Activated CD4-positive, alpha-beta T cell treated with anti-CD3 and anti-CD28 coated beads, Interleukin-2, Interleukin-4, amounts not matched to agents 100 ng/mL and 50 ng/mL, durations not matched to agents 16 hours and 8 hours (primary cell): Measurements from ENCODE around the gene CLOCK.
"Not testable (repeated sequence)": the region's sequence is repeated elsewhere in the genome, so short reads cannot be mapped to it uniquely, and the experiment has no call there.

Experiments used
- DNase-seq: peaks from one replicate; pipeline ENCODE4 v3.0.0-alpha.2; 2020; ENCODE audit warnings: low spot score

The CLOCK gene, protein sequence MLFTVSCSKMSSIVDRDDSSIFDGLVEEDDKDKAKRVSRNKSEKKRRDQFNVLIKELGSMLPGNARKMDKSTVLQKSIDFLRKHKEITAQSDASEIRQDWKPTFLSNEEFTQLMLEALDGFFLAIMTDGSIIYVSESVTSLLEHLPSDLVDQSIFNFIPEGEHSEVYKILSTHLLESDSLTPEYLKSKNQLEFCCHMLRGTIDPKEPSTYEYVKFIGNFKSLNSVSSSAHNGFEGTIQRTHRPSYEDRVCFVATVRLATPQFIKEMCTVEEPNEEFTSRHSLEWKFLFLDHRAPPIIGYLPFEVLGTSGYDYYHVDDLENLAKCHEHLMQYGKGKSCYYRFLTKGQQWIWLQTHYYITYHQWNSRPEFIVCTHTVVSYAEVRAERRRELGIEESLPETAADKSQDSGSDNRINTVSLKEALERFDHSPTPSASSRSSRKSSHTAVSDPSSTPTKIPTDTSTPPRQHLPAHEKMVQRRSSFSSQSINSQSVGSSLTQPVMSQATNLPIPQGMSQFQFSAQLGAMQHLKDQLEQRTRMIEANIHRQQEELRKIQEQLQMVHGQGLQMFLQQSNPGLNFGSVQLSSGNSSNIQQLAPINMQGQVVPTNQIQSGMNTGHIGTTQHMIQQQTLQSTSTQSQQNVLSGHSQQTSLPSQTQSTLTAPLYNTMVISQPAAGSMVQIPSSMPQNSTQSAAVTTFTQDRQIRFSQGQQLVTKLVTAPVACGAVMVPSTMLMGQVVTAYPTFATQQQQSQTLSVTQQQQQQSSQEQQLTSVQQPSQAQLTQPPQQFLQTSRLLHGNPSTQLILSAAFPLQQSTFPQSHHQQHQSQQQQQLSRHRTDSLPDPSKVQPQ

DNA sequence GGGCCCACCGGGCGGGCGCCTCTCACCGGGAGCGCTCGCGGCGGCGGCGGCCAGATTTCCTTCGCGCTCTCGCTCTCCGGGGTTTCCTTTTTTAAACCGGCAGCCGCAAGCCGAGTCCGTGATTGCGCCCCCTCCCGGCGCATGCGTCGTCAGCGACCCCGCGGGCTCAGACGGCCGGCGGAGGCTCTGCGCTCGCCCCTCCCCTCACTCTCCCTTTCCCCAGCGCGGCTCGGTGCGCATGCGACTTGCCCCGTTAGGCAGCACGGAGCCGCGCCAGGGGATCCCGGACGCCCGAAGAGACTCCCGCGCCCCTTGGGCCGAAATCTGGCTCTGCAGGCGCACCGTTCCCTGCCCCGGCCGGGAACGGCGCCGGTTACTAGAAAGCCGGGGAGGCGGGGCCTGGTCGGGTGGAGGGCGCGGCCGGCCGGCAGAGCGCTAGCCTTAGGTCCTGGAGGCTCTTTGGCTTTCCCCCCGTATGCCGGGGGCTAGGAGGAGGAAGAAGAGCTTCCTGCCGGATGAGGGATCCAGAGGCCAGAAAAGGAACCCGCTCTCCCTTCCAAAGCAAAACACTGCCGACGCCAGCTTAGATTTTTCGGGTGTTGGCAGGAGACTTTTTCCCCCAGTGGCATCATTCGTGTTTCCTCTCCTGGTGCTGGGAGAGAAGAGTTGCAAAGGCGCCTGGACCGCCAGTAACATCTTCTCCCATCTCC, at the start of gene CLOCK:
CLOCK (minus strand) TSS at position 154 of the 710 bp plus-strand sequence. CDS start 64,124 bp downstream, outside the sequence.
- peak; percentile 81 for DNase-seq

DNA sequence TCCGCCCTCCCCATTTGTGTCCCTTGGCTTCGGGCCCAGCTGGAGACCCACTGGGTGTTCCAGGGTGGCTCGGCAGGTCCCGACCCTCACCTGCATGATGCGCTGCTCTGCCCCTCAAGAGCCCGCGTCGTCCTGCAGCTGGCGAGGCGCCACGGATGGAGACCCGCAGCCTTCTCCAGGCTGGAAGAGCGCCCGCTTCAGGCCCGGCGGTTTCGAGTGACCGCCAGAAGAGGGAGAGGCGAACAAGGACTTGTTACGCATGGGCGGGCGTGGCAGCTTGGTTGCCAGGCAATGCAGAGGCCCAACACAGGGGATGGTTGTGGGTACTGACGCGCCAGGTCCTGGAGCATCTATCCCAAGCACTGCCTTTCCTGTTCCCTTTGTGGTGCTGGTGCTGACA, 45.3 kb upstream of the CLOCK start, which contains the start of gene PDCL2:
PDCL2 (minus strand) TSS at position 232 of the 400 bp plus-strand sequence; CDS start at position 96, 136 bp downstream.
- DNase-seq = no peak

DNA sequence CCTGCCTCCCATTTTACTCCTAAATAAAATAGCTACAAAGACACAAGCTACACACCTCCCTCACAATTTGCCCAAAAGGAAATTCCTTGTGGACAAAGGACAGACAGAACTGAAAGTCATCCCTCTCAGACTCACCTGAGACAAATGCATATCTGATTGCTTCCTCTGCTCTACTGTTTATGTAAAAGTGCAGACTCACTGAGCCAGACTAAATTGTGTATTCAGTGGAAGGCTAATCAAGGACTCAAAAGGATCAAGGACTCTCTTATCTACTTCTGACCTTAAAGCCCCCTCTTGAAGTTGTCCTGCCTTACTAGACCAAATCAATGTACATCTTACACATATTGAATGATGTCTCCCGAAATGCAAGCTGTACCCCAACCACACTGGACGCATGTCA, 41.5 kb upstream of the CLOCK start:
- DNase-seq = no peak

DNA sequence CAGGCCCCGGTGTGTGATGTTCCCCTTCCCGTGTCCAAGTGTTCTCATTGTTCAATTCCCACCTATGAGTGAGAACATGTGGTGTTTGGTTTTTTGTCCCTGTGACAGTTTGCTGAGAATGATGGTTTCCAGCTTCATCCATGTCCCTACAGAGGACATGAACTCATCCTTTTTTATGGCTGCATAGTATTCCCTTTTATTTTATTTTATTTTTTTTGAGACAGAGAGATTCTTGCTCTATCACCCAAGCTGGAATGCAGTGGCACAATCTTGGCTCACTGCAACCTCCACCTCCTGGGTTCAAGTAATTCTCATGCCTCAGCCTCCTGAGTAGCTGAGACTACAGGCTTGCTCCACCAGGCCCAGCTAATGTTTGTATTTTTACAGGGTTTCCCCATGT, 36.1 kb upstream of the CLOCK start:
- DNase-seq = not testable (repeated sequence)

DNA sequence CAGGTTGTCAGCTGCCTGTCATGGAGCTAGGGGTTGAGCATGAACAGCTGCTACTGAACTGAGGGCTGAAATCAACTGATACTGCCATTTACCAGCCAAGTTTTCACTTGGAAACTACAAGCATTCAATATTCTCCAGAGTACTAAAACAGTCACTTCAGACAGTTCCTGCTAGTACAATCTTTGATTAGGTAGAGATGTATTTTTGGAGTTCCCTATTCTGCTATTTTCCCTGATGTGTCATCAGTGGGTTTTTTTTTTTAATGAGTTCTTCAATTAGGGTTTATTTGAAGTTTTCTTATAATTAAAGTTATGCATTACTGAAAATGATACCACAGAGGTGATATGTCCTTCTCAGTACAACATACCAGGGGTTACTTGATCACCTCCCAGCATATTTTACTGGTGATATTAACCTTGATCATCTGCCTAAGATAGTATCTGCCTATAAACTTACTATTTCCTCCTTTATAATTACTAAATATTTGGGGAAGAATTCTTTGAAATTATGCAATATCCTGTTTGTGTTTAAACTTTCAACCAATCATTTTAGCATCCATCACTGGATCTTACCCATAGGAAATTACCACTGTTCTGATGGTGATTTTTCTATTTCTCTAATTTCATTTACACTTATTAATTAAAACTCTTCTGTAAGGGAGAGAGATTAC, 31.8 kb upstream of the CLOCK start:
- no peak for DNase-seq

DNA sequence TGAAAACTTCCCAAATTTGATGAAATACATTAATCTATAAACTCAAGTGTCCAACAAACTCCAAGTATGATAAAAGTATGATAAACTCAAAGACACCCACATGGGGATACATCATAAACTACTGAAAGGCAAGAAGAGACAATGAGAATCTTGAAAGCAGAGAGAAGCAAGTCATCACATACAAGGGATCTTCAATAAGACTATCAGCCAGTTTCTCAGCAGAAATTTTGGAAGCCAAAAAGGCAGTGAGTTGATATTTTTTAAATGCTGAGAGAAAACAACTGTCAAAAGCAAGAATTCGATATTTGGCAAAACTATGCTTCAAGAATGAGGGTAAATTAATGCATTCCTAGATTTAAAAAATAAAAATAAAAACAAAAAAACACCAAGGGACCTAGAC, 28.8 kb upstream of the CLOCK start:
- DNase-seq = no peak

DNA sequence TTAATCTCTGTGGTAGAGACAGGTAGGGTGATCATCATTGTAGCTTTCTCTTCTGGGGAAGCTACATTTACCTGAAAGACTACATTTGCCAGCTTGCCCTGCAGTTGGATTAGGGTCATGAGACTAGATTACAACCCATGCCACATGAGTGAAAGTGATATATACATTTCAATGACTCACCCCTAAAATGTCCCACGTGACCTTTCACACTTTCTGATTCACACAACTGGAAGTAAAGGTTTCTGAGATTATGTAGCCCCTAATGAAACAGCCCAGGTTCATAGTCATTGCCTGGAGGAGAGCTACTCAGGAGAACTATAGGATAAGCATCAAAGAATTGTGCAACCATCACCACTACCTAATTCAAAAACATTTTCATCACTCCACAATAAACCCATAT, 27.5 kb upstream of the CLOCK start:
- peak; percentile 23 for DNase-seq

DNA sequence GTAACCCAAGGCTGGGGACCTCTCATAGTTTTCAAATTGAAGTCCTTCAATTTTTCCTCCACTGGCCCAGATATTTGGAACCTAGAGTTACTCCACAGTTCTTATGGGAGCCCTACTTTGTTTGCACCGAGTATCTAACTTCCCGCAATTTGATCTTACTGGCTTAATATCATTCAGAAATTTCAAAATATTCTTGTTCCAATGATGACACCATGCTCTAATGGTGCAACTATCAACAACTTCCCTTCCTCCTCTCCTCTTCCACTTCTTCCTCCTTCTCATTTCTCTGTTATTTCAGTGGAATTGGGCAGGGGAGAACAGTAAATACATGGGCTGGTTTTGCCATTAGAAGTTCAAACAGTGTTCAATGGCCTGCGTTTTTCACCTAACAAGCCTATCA, 25.1 kb upstream of the CLOCK start:
- DNase-seq = no peak

DNA sequence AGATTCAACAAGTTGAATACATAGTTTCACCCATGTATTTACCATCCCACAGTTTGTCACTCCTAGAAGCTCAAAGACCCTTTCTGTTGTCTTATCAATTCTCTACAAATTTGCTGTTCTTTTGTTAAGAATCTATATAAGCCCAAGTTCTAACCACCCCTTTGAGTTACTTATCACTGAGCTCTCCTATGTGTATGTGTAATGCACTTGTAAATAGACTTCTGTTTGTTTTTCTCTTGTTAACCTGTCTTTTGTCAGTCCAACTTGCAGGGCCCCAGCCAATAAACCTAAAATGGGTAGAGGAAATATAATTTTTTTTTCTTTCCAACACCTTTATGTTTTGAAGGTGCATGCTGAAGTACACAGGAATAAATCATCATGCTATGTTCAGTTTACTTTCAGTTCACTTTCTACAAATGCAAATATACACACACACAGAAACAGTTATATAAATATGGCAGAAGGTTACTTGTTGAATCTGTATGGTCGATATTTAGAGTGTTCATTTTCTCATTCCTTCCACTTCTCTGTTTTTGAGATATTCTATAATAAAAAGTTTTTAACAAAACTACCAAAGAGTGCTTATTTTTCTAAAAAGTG, 22.3 kb upstream of the CLOCK start:
- no peak for DNase-seq

DNA sequence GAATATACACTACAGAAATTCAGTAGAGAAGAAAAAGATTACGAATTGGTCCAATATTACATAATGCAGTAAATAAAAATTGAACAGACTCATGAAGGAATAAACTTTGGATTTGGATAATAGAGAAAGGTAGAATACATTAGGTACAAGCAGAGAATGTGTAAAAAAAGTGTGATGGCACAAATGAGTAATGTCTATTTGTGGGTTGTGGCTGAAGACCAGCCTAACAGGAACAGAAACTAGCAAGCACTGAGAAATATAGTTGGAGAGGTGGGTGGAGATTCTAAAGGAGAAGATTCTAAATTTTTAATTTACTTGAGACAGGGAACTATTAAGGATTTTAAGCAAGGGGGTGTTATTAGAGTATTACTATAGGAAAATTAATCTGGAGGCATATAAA, 15.2 kb upstream of the CLOCK start:
- DNase-seq = peak; percentile 35

DNA sequence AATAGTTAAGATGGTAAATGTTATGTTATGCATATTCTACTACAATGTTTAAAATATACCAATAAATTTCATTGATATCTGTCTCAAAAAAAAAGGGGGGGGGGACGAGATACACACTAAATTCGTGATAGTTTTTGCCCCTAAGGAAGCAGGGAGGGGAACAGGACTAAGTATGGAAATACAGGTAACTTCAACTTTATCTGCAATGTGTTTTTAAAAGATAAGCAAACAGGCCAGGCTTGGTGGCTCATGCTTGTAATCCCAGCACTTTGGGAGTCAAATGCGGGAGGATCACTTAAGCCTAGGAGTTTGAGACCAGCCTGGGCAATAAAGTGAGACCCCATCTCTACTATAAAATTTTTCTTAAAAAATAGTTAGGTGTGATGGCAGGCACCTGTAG, 13.4 kb upstream of the CLOCK start:
- DNase-seq = no peak

DNA sequence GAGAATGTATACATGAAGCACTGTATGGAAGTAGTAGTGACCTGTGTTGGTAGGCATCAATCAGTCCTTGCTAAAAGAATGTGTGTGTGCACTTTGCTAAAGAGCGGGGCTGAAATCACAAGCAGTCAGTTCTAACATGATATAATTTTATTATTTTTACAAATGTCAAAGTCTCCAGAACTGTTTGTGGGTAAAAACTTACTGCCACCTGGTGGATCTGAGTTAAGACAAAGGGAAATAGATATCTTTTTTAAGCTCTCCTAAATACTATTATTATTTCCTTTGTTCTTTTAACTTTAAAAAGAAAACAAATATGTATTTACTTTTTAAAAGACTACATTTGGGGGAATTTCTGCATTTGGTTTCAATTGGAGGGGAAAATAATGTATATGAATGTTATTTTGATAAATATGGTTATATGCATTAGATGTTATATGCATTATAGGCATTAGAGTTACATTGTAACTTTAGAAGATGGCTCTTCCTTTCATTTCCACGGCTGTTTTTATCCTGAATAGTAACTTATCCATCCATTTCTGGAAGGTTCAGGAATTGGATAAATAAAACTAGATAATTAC, 7.8 kb upstream of the CLOCK start:
- no peak for DNase-seq

DNA sequence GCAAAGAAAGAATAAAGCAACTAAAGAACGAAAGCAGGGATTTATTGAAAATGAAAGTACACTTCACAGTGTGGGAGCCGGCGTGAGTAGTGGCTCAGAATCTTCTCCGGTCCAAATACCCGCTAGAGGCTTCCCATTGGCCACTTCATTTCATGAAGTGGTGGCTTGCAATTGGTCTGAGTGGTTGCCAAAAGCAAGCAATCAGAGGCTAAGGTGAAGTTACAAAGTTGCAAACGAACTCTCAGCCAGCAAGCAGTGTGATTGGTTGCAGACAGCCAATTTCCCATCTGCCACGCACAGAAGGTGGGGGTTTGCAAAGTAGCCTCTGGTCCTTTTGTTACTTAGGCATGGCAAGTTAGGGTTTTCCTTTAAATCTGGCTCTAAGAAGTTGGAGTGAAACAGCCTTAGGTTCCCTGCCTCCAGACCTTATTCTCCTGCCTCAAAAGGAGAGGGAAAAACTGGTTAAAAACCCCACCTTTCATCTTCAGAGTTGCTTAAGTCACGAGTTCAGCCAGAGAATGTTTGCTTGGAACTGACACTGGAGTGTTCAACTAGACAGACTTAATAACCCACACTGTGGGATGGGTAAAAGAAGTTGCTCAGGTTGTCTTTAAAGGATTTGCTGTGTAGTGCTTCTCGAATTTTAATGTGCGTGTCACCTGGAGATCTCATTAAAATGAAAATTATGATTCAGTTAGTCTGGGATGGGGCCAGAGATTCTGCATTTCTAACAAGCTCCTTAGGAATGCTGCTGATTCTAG, 6.9 kb upstream of the CLOCK start:
- DNase-seq = peak; percentile 29

DNA sequence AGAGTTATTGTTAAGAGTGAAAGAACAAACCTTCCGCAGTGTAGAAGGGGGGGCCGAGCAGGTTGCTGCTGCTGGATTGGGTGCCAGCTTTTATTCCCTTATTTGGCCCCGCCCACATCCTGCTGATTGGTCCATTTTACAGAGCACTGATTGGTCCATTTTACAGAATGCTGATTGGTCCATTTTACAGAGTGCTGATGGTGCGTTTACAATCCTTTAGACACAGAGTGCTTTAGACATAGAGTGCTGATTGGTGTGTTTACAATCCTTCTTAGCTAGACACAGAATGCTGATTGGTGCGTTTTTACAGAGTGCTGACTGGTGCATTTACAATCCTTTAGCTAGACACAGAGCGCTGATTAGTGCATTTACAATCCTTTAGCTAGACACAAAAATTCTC, 5.3 kb upstream of the CLOCK start:
- DNase-seq = not testable (repeated sequence)

DNA sequence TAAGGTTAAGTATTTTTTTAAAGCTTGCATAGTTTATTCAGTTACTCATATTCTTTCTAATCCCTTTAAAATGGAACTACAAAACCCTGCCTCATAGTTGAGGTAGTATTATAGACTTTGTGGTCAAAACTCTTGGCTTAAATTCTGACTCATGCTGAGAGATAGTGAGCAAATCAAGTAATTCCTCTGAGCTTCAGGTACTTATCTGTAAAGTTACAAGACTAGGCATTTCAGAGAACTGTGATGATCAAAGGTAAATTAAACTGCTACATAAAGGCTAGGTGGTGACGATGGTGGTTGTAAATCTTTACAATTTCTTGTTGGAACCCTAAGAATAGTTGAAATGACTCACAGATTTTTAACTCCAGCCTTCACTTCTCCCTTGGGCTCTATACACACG, 3.2 kb upstream of the CLOCK start:
- DNase-seq = peak; percentile 67

DNA sequence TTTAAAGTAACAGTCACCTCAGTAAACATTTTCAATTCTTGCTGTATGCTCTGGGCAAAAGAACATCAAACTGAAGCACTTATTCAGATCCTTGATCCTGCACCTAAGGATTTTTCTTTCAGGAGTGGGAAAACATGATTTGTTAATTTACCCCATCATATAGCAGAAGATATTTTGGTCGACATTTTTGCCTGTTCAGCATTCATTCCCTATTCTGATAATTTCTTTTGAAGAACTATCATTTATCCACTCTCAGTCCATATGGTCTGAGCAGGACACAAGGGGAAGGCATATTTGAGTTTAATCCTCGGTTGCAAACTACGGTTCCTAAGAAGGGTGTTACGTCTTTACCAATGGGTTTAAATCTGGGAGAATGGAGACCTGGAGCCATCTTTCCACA, 1.2 kb upstream of the CLOCK start:
- no peak for DNase-seq

DNA sequence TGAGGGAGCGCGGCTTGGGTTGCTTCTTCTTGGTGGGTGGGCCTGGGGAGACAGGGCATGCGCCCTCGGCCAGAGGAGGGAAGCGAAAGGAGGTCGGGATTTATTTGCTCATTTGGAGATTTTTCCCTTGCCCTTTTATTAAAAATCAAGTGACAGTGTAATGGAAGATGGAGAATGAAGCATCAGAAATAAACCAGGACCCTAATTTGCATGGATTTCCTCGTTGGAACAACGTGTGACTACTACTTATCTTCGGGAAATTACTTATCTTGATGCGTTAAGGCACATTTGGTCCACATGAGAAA, 709 bp upstream of the CLOCK start:
- DNase-seq = no peak

DNA sequence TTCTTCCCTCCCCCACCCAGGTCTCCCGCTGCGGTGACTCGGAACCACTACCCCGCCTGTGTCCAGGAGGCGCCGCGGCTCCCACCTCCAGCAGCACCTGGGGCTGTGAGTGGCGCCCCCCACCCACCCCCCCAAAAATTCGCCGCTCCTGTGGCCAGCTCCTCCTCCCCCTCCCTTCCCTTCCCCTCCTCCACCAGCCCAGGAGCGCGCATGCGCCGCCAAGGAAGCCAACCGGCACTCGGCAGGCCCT, 278 bp downstream of the CLOCK start:
- no peak for DNase-seq

DNA sequence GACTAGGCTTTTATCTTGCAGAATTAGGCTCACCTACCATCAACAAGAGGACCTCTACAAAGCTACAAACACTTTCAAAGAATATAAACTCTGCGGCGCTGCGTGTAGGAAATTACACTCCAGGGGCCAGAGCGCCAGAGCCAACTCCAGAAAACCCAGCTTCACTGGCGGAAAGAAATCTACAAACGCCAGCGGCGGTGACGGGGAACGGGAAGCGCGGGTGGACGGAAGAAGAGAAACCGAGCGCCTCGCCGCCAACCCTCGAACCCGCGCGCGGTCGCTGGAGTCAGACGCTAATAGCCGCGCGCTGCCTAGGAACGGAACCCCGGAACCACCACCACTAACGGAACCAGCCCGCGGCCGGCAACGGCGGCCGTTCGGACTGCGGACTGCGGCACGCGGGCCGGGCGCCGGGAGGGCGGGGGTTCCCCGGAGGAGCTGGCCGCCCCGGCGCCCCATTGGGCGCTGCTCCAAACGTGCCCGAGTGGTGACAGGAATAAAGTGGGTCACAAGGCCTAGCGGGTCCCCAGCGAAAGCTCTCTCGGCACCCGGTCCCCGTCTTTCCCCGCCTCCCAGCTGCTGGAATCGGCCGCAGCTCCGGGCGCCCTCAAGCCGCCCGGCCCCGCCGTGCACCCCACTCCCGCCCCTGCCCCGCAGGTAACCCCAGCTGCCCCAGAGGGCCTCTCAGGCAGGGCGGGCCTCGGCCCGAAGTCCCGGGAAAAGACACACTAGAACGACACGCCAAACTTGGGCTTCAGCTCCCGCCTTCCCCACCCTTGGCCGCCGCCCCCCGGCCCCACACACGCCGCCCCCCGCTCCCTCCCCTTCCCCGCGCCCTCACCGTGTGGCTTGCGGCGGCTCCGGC, 836 bp downstream of the CLOCK start:
- DNase-seq = peak; percentile 57

DNA sequence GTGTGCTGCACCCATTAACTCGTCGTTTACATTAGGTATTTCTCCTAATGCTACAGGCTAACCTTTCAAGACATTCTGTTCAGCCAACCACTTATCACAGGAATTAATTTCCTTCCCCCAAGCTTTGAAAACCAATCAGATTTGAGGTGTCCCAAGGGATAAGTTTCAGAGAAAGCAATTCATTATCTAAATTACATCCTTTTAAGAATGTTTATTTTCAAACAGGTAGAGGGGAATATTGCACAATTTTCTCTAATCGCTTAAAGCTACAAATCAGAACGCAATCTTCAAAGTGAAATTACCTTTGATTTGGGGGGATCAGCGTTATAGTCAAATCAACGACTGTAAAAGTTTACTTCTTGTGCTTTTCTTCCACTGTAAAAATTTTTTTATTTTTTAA, 1.6 kb downstream of the CLOCK start:
- DNase-seq = no peak
